Mucosa of gallbladder (tissue), 1 donor: Measurements from ENCODE around the gene RPTOR. TPM values are rescaled to one million over a fixed set of nuclear protein-coding genes. Genes with fewer than 3 reads are reported as not detected.

Experiments
- DNase-seq: peaks from one replicate; pipeline ENCODE4 v3.0.0-alpha.2; 2020; ENCODE audit warnings: low spot score
- total RNA-seq: library from RNA; stranded (reverse); gene quantifications from one replicate; pipeline ENCODE4 v1.2.1, GENCODE V29; 2021
- donor health status: DM: no; HTN: no; CAD: no.

Gene RPTOR
- total RNA-seq, 1 donor from 2014 or later, result 37.5 TPM

DNA sequence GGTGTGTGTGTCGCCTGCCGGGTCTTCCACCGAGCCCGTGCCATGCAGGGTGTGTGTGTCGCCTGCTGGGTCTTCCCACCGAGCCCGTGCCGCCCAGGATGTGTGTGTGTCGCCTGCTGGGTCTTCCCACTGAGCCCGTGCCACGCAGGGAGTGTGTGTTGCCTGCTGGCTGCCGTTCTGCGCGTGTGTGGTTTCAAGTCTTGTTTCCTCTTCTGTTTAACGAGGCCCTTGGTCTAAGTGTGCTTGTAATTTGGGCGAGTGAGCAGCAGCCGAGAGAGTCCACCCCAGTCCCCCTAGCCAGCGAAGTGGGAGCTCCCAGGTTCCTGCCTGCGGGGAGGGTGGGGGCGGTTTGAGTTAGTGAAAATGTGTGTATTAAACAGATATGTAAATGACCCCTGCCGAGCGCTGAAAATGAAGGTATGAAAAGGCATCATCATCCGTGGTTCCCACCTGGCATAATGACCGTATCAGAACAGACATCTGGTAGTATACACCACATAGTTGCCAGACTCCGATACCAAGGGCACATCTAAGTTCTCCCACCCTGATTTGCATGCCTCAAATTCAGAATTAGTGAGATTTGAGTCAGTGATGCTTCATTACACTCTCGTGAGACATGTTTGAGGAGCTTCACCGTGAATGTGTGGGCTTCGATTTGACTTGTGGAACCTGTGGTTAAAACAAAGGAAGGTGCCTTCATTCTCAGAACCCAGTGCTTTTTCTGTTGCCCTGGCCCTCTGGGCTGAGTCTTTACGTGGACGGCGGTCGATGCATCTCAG lies 332.5 kb downstream of the RPTOR start:
- no peak for DNase-seq

- no peak for DNase-seq
Measured at GRCh38 chr17:80877729-80878303, 333.2 kb downstream of the RPTOR start.

- no peak for DNase-seq
Measured at GRCh38 chr17:80878876-80879722, 334.5 kb downstream of the RPTOR start.

DNA sequence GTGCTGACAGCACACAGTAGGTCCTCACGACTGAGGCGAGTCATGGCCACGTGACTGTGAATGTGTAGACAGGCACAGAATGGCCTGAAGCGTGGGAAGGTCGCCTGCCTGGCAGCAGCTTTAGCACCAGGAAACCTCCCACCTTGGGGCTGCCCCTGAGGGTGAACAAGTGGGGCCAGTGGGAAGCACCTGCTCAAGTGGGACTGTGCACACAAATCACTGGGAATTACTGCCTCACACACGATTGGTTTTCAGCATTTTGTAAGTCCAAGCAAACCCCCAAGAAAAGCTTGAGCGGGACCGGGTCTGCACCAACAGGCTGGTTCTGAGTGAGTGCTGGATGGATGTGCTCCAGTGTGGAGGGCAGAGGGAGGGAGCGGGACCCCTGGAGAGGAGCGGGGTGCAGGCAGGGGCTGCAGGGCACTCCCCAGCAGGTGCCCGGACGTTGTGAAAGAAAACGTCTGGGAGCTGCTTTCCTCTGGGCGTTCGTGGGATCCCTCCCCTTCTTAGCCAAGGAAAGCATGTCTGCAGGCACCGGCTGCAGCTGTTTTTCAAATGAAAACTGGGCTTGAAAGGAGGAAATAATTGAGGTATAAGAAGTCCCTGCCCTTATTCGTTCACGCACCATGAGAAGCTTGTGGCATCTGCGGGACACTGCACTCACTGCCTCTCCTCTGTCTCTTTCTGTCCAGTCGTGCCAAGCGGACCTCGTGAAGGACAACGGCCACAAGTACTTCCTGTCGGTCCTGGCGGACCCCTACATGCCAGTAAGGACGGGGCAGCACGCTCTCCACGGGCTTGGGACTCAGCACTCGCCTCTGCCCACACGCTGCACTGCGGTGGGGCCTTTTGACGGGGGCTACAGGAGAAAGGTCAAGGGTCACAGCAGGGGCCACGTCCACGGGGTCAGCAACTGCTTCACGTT lies 335.3 kb downstream of the RPTOR start:
- DNase-seq, result no peak

- DNase-seq, result no peak
Measured at GRCh38 chr17:80880648-80880985, 336.0 kb downstream of the RPTOR start.

GRCh38 chr17:80881306-80881705 lies 336.7 kb downstream of the RPTOR start:
- no peak for DNase-seq

DNA sequence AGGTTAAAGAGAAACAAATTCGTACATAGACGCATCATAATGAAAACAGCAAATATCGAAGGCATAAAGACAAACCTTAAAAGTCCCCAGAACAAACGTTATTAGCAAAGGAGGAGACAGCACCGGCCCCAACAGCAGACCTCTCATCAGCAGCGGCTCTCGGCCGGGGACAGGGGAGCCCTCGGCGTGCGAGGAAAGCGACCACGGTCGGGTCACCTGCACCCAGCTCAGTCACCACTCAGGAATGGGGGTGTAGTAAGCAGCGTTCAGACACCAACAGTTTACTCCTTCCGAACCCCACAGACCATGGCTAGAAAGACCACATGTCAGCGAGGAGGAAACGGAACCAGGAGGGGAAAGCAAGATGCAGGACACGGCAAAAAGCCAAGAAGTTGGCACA lies 337.7 kb downstream of the RPTOR start:
- no peak for DNase-seq

GRCh38 chr17:80882926-80883685 lies 338.5 kb downstream of the RPTOR start:
- DNase-seq, result no peak

DNA sequence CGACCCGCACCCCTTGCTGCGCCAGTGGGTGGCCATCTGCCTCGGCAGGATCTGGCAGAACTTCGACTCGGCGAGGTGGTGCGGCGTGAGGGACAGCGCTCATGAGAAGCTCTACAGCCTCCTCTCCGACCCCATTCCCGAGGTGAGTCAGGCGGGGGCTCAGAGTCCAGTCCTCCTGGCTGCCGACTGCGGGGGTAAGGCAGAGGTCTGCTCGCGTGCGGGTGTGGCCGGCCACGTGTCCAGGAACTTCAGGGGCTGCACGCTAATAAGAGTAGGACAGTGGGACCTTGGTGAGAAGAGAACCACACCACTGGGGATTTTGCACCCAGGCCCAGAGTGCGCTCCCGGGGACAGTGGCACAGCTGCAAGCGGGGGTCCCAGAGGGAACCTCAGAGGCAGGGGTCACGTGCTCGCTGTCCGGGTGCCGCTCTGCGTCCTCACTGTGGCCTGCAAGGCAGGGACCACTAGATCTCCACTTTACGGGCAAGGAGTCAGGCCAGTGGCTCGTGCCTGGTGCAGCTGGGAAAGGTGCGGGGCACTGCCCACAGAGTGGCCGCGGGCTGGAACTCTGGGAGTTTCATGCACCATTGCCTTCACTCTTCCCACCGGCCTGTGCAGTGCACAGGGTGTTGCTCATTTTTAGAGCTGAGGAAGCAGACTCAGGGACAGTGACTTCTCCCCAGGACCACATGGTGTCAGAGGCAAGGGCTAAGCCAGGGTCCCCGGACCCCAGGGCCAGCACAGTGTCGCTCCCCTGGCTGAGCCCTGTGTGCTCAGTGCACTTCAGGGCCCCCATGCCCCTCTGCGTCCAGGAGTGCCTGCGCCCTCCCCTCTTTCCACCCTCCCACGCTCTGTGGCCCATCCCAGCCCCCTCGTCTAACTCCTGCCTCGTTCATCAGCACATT lies 339.4 kb downstream of the RPTOR start:
- DNase-seq, result no peak

GRCh38 chr17:80884811-80885210 lies 340.2 kb downstream of the RPTOR start:
- no peak for DNase-seq

DNA sequence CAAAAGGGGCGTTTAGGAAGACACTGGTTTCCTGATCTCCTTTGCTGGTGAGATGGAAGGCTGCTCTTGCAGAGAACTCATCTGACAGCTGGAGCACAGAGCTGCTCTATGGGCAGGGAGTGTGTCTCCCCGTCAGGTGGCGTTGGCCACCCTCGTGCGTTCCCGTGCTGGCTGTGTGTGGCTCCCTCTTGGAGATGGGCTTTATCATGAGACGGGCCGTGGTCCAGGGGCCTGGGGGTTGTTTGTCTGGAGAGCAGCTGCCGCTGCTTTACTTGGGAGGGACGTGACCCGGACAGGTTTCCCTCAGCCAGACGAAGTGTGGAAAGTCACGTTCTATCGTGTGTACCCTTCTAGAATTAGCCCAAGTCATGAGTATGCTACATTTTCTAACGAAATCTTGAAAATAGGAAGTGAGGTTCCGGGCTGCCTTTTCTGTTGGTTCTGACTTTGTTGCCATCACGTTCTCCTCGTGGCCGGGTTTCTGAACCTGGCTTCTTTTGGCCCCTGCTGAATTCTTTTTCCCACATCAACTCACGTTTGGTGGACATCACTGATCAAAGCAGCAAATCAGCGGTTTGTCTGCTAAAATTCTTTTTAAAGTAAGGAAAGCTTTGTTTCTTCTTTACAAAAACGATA lies 341.4 kb downstream of the RPTOR start:
- DNase-seq, result no peak

GRCh38 chr17:80886641-80887573 lies 342.3 kb downstream of the RPTOR start:
- DNase-seq, result no peak

DNA sequence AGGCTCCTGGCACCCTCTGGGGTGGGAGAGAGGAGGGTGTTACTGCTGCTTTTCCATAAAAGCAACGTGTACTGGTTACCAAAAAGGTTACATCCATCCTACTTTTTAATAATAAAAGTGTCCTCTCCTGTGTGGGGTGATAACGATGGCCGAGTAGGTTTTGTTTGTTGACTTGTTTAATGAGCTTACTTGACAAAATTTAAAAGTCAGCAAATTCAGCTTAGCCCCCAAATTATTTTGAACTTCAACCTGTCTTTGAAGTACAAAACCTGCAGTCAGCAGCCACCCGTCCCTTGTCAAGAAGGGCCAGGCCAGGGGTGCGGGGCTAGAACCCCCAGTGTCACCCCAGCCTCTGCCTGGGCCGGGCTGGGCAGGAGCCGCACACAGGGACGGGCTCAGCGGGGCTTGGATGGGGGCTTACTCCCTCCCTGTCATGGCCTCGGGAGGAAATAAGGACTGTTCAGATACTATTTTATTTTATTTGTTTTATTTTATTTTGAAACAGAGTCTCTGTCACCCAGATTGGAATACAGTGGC lies 343.1 kb downstream of the RPTOR start:
- no peak for DNase-seq

DNA sequence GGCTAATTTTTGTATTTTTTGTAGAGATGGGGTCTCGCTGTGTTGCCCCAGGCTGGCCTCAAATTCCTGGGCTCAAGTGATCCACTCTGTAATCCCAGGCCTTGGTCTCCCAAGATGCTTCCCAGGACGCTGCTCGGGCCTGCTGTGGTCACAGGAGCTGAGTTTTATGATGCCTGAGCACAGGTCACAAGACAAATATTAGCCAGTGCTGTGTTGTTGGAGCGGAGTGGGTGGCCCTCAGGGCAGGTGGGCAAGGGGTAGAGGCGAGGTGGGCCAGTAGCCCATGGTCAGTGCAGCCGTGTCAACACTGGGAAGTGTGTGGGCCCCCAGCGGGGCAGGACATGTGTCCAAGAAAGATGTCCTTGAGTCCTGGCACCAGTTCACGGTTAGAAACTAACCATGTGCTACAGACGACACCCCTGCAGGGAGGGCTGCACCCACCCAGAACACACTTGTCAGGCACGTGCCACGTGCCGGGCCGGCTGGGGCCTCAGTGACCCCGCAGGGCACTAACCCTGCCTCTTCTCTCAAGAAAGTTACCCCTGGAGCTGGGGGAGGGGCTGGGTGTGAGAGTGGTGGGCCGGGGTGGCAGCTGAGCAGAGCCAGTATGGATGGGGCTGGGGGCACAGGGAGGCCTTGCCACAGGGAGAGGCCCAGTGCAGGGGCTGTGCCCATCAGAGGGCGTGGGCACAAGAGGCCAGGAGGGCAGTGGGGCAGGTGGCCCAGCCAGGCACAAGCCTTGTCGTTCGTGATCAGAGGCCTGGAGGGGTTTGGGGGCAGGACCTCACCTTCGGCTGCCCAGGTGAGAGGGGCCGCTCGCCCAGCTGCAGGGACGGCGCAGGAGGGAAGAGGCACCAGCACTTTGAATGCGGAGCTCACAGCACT lies 343.9 kb downstream of the RPTOR start:
- no peak for DNase-seq

- no peak for DNase-seq
Measured at GRCh38 chr17:80889231-80890195, 344.9 kb downstream of the RPTOR start.
